Esophagus muscularis mucosa (tissue), 4 donors: Measurements from ENCODE around the gene SREBF1. TPM values are rescaled to one million over a fixed set of nuclear protein-coding genes. Genes with fewer than 3 reads are reported as not detected.

Experiments used
- DNase-seq: peaks from one replicate; pipeline ENCODE4 v3.0.0-alpha.2; 2017; ENCODE audit errors: extremely low spot score
- H3K27ac ChIP-seq, 4 donors: fragments of 200-600 bp; sonication (generic); replicated peaks in 1 of 4; 1 replicate in 3 of 4; 2 replicates in 1 of 4; pipeline ENCODE4 v1.5.1; 2016 to 2019; ENCODE audit warnings: mild to moderate bottlenecking in 1 of 4
- H3K27me3 ChIP-seq, 4 donors: fragments of 200-600 bp; sonication (generic); one replicate each; pipeline versions ENCODE4 v1.5.1 to v1.6.0; 2016 to 2019
- H3K36me3 ChIP-seq, 4 donors: fragments of 200-600 bp; sonication (generic); one replicate each; pipeline ENCODE4 v1.5.1; 2016 to 2019
- H3K4me1 ChIP-seq, 4 donors: fragments of 200-600 bp; sonication (generic); one replicate each; pipeline ENCODE4 v1.5.1; 2016 to 2019
- H3K4me3 ChIP-seq, 4 donors: fragments of 200-600 bp; sonication (generic); 1 replicate in 2 of 4; 2 replicates in 2 of 4; pipeline ENCODE4 v1.5.1; 2016 to 2019; ENCODE audit warnings: mild to moderate bottlenecking in 4 of 4, moderate library complexity in 1 of 4
- H3K9me3 ChIP-seq, 4 donors: fragments of 200-600 bp; sonication (generic); 1 replicate in 3 of 4; 2 replicates in 1 of 4; pipeline ENCODE4 v1.5.1; 2016 to 2019
- EP300 ChIP-seq: sonication (generic); formaldehyde crosslinking; IDR thresholded peaks from one replicate; pipeline ENCODE4 v1.6.1; 2017; ENCODE audit warnings: antibody characterized with exemption
- POLR2A ChIP-seq: fragments of 450-650 bp; IDR thresholded peaks from one replicate; pipeline ENCODE4 v1.6.1; 2017; ENCODE audit warnings: antibody characterized with exemption, moderate library complexity, mild to moderate bottlenecking, low read depth
- POLR2AphosphoS5 ChIP-seq, 2 donors: sonication (generic); formaldehyde crosslinking; IDR thresholded peaks; one replicate each; pipeline ENCODE4 v1.6.1; 2017; ENCODE audit warnings: antibody characterized with exemption in 2 of 2
- WGBS: methylation state at CpG from one replicate; pipeline ENCODE4 v1.1.5; 2018; 5-methylcytosine and 5-hydroxymethylcytosine counted together
- intact Hi-C: fragments of 100-400 bp; cut with DNase I; formaldehyde crosslinking; loops from one replicate; pipeline ENCODE4 v1.15.1; 2023
- total RNA-seq, 4 donors: library from RNA; depleted of rRNA; stranded (reverse); fragments of >200 nt; gene quantifications; one replicate each; pipeline versions ENCODE4 v1.1.0 to v1.2.1, GENCODE V29; 2016
- TF ChIP-seq, protein P1 (sequence below), 3 experiments: fragments of 200-600 bp in 2 of 3; fragments of 450-650 bp in 1 of 3; sonication (generic) in 2 of 3; IDR thresholded peaks; one replicate each; pipeline ENCODE4 v1.5.1; 2017 to 2019; ENCODE audit warnings: antibody characterized with exemption in 3 of 3, mild to moderate bottlenecking in 2 of 3, moderate library complexity in 1 of 3

Gene SREBF1
- total RNA-seq, 4 donors from 2014 or later: 28.1 to 62.6 (median 39.7) TPM

- Histone ChIP-seq H3K4me3 (no peak overlapping the region), H3K9me3 (no peaks in the 10 kb centered on the region), H3K27ac (peak overlapping the region in 1 of 4 donors; percentile 39), H3K27me3 (no peaks in the 10 kb centered on the region), H3K4me1 (peaks cover 35 to 64% (median 56%) of the 10 kb centered on the region in 4 donors), H3K36me3 (peaks cover 0 to 14% (median 4%) of the 10 kb centered on the region in 4 donors)
- WGBS: 89% methylated on average over 3 of the region's 3 CpGs
- DNase-seq: no peak
- TF ChIP-seq EP300 (no peak), POLR2AphosphoS5 (IDR thresholded peaks at IDR 0.05) (no peak)
- TF ChIP-seq, protein P1, sequence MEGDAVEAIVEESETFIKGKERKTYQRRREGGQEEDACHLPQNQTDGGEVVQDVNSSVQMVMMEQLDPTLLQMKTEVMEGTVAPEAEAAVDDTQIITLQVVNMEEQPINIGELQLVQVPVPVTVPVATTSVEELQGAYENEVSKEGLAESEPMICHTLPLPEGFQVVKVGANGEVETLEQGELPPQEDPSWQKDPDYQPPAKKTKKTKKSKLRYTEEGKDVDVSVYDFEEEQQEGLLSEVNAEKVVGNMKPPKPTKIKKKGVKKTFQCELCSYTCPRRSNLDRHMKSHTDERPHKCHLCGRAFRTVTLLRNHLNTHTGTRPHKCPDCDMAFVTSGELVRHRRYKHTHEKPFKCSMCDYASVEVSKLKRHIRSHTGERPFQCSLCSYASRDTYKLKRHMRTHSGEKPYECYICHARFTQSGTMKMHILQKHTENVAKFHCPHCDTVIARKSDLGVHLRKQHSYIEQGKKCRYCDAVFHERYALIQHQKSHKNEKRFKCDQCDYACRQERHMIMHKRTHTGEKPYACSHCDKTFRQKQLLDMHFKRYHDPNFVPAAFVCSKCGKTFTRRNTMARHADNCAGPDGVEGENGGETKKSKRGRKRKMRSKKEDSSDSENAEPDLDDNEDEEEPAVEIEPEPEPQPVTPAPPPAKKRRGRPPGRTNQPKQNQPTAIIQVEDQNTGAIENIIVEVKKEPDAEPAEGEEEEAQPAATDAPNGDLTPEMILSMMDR (IDR thresholded peaks at IDR 0.05): no peak
- intact Hi-C loops: no loop called here
These were observed 16.1 kb upstream of the SREBF1 start for GRCh38 chr17:17852930-17853329.

DNA sequence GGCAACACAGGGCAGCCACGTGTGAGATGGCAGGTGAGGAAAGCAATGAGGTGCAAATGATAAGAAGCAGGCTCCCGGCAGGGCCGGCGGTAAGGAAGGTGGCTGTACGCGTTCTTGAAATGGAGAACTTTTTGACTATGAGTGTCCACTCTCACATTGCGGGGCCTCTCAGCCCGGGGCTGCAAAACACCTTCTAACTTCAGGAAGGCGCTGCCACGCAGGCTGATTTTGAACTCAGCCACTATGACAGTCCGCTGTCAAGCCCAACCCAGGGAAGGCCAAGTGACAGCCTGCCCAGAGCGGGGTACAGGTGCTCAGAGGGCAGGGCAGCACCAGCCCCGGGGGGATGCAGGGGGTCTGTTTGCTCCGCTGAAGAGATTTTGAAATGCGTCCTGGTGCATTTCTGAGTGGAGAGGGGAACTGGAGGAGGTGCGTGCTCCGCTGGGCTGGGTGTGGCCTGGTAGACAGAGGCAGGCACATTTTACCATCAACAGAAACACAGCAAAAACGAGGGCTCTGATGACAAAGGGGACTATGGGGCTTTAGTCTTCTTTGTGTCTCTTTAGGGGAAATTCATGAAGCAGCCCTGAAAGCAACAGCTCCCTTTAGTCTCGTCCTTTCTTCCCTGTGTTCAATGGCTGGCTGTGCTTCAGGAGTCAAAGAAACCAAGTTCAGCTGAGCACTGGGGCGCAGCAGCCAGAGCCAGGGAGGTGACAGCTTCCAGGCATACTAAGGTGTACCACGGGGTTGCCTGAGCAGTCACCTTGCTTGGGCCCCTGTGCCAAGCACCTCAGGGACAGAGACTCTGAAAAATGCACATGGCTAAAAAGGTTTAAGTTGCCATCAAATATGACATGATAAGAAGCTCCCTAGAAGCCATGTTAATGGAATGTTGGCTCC is 14.6 kb upstream of the SREBF1 start:
- peaks cover 0 to 28% (median 17%) of the 10 kb centered on the region in 4 donors for H3K36me3 ChIP-seq
- peak overlapping the region in 2 of 4 donors; percentile 75 to 84 for H3K27ac ChIP-seq
- no peaks in the 10 kb centered on the region for H3K27me3 ChIP-seq
- TF ChIP-seq POLR2AphosphoS5 (IDR thresholded peaks at IDR 0.05): peak in 1 of 2 donors; percentile 8
- no peak for TF ChIP-seq POLR2A
- peaks cover 35 to 68% (median 58%) of the 10 kb centered on the region in 4 donors for H3K4me1 ChIP-seq
- DNase-seq: no peak
- 83% methylated on average over 21 of the region's 21 CpGs for WGBS
- H3K9me3 ChIP-seq: no peaks in the 10 kb centered on the region
- no peak overlapping the region for H3K4me3 ChIP-seq
- intact Hi-C loops: no loop called here

- peaks cover 0 to 39% (median 20%) of the 10 kb centered on the region in 4 donors for H3K36me3 ChIP-seq
- WGBS: 25% methylated on average over 1 of the region's 2 CpGs
- intact Hi-C loops: no loop called here
- no peaks in the 10 kb centered on the region for H3K9me3 ChIP-seq
- TF ChIP-seq POLR2A (no peak), EP300 (no peak), POLR2AphosphoS5 (IDR thresholded peaks at IDR 0.05) (peak in 1 of 2 donors; percentile 59)
- TF ChIP-seq, protein P1 (IDR thresholded peaks at IDR 0.05): peak in 1 of 3 experiments; percentile 33
- no peaks in the 10 kb centered on the region for H3K27me3 ChIP-seq
- no peak for DNase-seq
- H3K27ac ChIP-seq: peak overlapping the region; percentile 66 to 84 (median 74)
- H3K4me3 ChIP-seq: no peak overlapping the region
- H3K4me1 ChIP-seq: peaks cover 35 to 54% (median 44%) of the 10 kb centered on the region in 4 donors
These were observed 13.1 kb upstream of the SREBF1 start for GRCh38 chr17:17849845-17850373.

GRCh38 chr17:17849147-17849820 is 12.5 kb upstream of the SREBF1 start:
- Histone ChIP-seq H3K9me3 (no peaks in the 10 kb centered on the region), H3K36me3 (peaks cover 0 to 36% (median 20%) of the 10 kb centered on the region in 4 donors), H3K27ac (peak overlapping the region; percentile 66 to 84 (median 74)), H3K4me1 (peaks cover 33 to 49% (median 42%) of the 10 kb centered on the region in 4 donors), H3K4me3 (no peak overlapping the region), H3K27me3 (no peaks in the 10 kb centered on the region)
- TF ChIP-seq EP300: peak; percentile 11
- TF ChIP-seq, protein P1 (IDR thresholded peaks at IDR 0.05): no peak
- peak in 1 of 2 donors; percentile 60 for TF ChIP-seq POLR2AphosphoS5 (IDR thresholded peaks at IDR 0.05)
- TF ChIP-seq POLR2A: no peak
- intact Hi-C loops: no loop called here
- no peak for DNase-seq
- WGBS: 54% methylated on average over 2 of the region's 5 CpGs
